ENCODE results near the gene TM9SF1. TPM values are rescaled to one million over a fixed set of nuclear protein-coding genes. Genes with fewer than 3 reads are reported as not detected.

Gene TM9SF1
- total and polyA plus RNA-seq, 2 of the 13 experiments (the other 11 are each of a cell fraction or from before 2014, with no cell fraction given): 83.2 to 110 TPM

DNA sequence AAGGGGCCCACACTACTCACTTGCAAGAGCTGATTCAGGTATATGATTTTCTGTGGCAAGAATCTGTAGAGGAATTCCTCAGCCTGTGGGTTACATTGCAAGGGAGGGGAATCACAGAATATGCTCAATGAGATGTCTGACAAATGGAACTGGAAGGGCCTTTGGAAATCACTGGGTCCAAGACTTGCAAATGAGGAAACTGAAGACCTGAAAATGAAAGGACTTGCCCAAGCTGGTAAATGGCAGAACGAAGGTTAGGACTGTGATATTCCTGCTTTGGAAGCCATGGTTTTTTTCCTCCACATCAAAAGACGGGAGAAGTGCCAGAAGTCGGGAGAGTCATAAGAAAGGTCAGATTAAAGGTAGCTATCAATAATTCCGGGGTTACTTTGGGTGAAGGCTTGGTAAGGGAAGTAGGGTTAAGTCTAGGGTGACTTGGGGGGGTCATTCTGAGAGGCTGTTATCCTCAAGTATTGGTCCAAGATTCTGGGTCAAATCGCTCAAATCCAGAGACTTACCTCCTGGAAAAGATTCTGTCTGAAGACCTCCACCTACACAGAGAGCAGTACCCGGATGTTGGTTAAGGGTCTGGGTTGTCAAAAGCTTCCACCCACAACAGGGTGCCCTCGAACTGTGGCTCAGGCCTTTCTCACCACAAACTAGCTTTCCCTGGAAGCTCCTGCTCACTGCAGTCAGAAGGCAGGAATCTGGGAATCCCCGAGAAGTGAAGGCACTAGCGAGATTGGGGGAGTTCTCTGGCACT lies 49.4 kb downstream of the TM9SF1 start (continued):
- TF ChIP-seq TFE3 (CRISPR knock-in tag; IDR thresholded peaks at IDR 0.05): peak; percentile 26; the same call in 1 of the 2 replicates
- 0 out of 2 replicates have a peak, but pooled peaks have one; percentile 26 for TF ChIP-seq ZNF567 (CRISPR knock-in tag; IDR thresholded peaks at IDR 0.05; ENCODE audit: borderline replicate concordance)
- no peak for TF ChIP-seq NFE2L2 (IDR thresholded peaks at IDR 0.05; ENCODE audit: low read length)
- TF ChIP-seq ZNF354B (CRISPR knock-in tag; IDR thresholded peaks at IDR 0.05): peak; percentile 64; the same call in 1 of the 2 replicates
- TF ChIP-seq TMF1 (CRISPR knock-in tag; IDR thresholded peaks at IDR 0.05; ENCODE audit: low read depth): no peak
- TF ChIP-seq BRD4 (CRISPR knock-in tag; IDR thresholded peaks at IDR 0.05): 0 out of 2 replicates have a peak, but pooled peaks have one; percentile 6
- 0 out of 2 replicates have a peak, but pooled peaks have one; percentile 48 for TF ChIP-seq ZNF33B (CRISPR knock-in tag; IDR thresholded peaks at IDR 0.05)
- TF ChIP-seq, protein P1, sequence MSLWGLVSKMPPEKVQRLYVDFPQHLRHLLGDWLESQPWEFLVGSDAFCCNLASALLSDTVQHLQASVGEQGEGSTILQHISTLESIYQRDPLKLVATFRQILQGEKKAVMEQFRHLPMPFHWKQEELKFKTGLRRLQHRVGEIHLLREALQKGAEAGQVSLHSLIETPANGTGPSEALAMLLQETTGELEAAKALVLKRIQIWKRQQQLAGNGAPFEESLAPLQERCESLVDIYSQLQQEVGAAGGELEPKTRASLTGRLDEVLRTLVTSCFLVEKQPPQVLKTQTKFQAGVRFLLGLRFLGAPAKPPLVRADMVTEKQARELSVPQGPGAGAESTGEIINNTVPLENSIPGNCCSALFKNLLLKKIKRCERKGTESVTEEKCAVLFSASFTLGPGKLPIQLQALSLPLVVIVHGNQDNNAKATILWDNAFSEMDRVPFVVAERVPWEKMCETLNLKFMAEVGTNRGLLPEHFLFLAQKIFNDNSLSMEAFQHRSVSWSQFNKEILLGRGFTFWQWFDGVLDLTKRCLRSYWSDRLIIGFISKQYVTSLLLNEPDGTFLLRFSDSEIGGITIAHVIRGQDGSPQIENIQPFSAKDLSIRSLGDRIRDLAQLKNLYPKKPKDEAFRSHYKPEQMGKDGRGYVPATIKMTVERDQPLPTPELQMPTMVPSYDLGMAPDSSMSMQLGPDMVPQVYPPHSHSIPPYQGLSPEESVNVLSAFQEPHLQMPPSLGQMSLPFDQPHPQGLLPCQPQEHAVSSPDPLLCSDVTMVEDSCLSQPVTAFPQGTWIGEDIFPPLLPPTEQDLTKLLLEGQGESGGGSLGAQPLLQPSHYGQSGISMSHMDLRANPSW (CRISPR knock-in tag; IDR thresholded peaks at IDR 0.05; ENCODE audit: borderline replicate concordance): 0 out of 2 replicates have a peak, but pooled peaks have one; percentile 69
- 0 out of 2 replicates have a peak, but pooled peaks have one; percentile 66 for TF ChIP-seq SMAD9 (CRISPR knock-in tag; IDR thresholded peaks at IDR 0.05)
- 0 out of 2 replicates have a peak, but pooled peaks have one; percentile 5 for TF ChIP-seq ETV5 (CRISPR knock-in tag; IDR thresholded peaks at IDR 0.05; ENCODE audit: borderline replicate concordance)
- TF ChIP-seq, protein P2, sequence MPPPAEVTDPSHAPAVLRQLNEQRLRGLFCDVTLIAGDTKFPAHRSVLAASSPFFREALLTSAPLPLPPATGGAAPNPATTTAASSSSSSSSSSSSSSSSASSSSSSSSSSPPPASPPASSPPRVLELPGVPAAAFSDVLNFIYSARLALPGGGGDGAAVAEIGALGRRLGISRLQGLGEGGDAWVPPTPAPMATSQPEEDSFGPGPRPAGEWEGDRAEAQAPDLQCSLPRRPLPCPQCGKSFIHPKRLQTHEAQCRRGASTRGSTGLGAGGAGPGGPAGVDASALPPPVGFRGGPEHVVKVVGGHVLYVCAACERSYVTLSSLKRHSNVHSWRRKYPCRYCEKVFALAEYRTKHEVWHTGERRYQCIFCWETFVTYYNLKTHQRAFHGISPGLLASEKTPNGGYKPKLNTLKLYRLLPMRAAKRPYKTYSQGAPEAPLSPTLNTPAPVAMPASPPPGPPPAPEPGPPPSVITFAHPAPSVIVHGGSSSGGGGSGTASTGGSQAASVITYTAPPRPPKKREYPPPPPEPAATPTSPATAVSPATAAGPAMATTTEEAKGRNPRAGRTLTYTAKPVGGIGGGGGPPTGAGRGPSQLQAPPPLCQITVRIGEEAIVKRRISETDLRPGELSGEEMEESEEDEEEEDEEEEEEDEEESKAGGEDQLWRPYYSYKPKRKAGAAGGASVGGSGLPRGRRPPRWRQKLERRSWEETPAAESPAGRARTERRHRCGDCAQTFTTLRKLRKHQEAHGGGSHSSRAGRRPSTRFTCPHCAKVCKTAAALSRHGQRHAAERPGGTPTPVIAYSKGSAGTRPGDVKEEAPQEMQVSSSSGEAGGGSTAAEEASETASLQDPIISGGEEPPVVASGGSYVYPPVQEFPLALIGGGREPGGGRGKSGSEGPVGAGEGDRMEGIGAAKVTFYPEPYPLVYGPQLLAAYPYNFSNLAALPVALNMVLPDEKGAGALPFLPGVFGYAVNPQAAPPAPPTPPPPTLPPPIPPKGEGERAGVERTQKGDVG (CRISPR knock-in tag; IDR thresholded peaks at IDR 0.05; ENCODE audit: borderline replicate concordance): peak; percentile 27; the same call in 1 of the 2 replicates
- TF ChIP-seq KDM3A (CRISPR knock-in tag; IDR thresholded peaks at IDR 0.05; ENCODE audit: low read depth): 0 out of 2 replicates have a peak, but pooled peaks have one; percentile 45
- no peak; the same call in 1 of the 2 replicates for TF ChIP-seq SOX5 (CRISPR knock-in tag; IDR thresholded peaks at IDR 0.05; ENCODE audit: borderline replicate concordance)
- no peak; the same call in 1 of the 2 replicates for TF ChIP-seq FOXK1 (CRISPR knock-in tag; IDR thresholded peaks at IDR 0.05; ENCODE audit: borderline replicate concordance, low read depth)
- 0 out of 2 replicates have a peak, but pooled peaks have one; percentile 47 for TF ChIP-seq ZBTB21 (CRISPR knock-in tag; IDR thresholded peaks at IDR 0.05)
- TF ChIP-seq GLI4 (CRISPR knock-in tag; IDR thresholded peaks at IDR 0.05; ENCODE audit: borderline replicate concordance): no peak; the same call in 1 of the 2 replicates
- TF ChIP-seq DZIP1 (CRISPR knock-in tag; IDR thresholded peaks at IDR 0.05): no peak
